Kidney (tissue), 14 donors: ENCODE measurements around the gene MSI2. TPM values are rescaled to one million over a fixed set of nuclear protein-coding genes. Genes with fewer than 3 reads are reported as not detected.

Source experiments
- DNase-seq, 5 donors: peaks; one replicate each; pipeline ENCODE4 v3.0.0-alpha.2; 2013 to 2020
- FAIRE-seq: peaks from 2 replicates; lab custom pipeline; 2012; peaks lifted over from hg19 to GRCh38; lab: Jason Lieb, UNC
- H3K27ac ChIP-seq, 2 donors: one replicate each; pipeline ENCODE4 v1.7.0; 2013; ENCODE audit warnings: low read depth in 2 of 2, low read length in 2 of 2, inconsistent platforms in 1 of 2
- H3K27me3 ChIP-seq: one replicate; pipeline ENCODE4 v1.7.1; 2013; ENCODE audit warnings: low read length, inconsistent platforms; ENCODE audit not compliant: control insufficient read depth, insufficient read depth
- H3K36me3 ChIP-seq, 3 donors: one replicate each; pipeline versions ENCODE4 v1.7.0 to v1.7.1; 2013; ENCODE audit warnings: low read length in 3 of 3, control low read depth in 1 of 3, inconsistent platforms in 1 of 3; ENCODE audit not compliant: insufficient read depth in 3 of 3, control insufficient read depth in 2 of 3
- H3K4me1 ChIP-seq, 3 donors: one replicate each; pipeline versions ENCODE4 v1.7.0 to v1.7.1; 2013; ENCODE audit warnings: low read length in 3 of 3, inconsistent platforms in 1 of 3, low read depth in 1 of 3; ENCODE audit not compliant: control insufficient read depth in 2 of 3, insufficient read depth in 2 of 3
- H3K4me3 ChIP-seq, 3 donors: one replicate each; pipeline versions ENCODE4 v1.7.0 to v1.8.1; 2013; ENCODE audit warnings: low read length in 3 of 3, control low read depth in 1 of 3, inconsistent platforms in 1 of 3
- H3K9ac ChIP-seq, 3 donors: one replicate each; pipeline versions ENCODE4 v1.7.0 to v1.7.1; 2013; ENCODE audit warnings: low read length in 3 of 3, control low read depth in 1 of 3, inconsistent platforms in 1 of 3
- H3K9me3 ChIP-seq, 3 donors: one replicate each; pipeline versions ENCODE4 v1.7.0 to v1.7.1; 2013; ENCODE audit warnings: low read length in 3 of 3, control low read depth in 1 of 3, inconsistent platforms in 1 of 3; ENCODE audit not compliant: control insufficient read depth in 2 of 3, insufficient read depth in 1 of 3
- intact Hi-C: fragments of 100-400 bp; cut with DNase I; formaldehyde crosslinking; loops from one replicate; pipeline ENCODE4 v1.11.1; 2022
- polyA plus RNA-seq: library from polyadenylated mRNA; stranded (reverse); fragments of 350-450 nt; fragmentation: Illumina TruSeq; extraction: RNeasy Lipid Tissue Mini Kit (QIAGEN cat#74804); gene quantifications from one replicate; pipeline ENCODE4 v1.2.3, GENCODE V29; 2014; ENCODE audit warnings: low read depth, low replicate concordance; ENCODE audit not compliant: insufficient read depth
- total RNA-seq: library from RNA; stranded (reverse); fragmentation: NEBNext Ultra II Directional; extraction: Animal tissue kit (Norgen Biotek cat#: 25700); gene quantifications from one replicate; pipeline ENCODE4 v1.2.1, GENCODE V29; 2021
- TF ChIP-seq, protein P1 (sequence below): IDR thresholded peaks from 3 replicates; pipeline ENCODE4 v1.5.1; 2012; ENCODE audit warnings: mild to moderate bottlenecking, moderate library complexity, borderline replicate concordance; ENCODE audit not compliant: insufficient read depth; ENCODE audit errors: extremely low read depth
- donor health status: control.
- donor health status: control.
- donor health status: control.
- donor health status: control.
- donor health status: control.
- donor health status: DM: yes; HTN: yes; CAD: no.
- donor health status: Normal renal cell carcinoma (clear cell type).

Gene MSI2
- total and polyA plus RNA-seq, 2 donors from 2014 or later: 69.2 to 151 TPM

GRCh38 chr17:57377094-57377493, 120.8 kb downstream of the MSI2 start:
- Histone ChIP-seq H3K36me3 (no peaks in the 10 kb centered on the region), H3K9ac (no peak overlapping the region), H3K4me1 (peaks cover 0 to 24% (median 12%) of the 10 kb centered on the region in 3 donors), H3K4me3 (no peak overlapping the region), H3K27ac (no peak overlapping the region), H3K9me3 (peaks cover 0 to 8% (median 0%) of the 10 kb centered on the region in 3 donors), H3K27me3 (no peaks in the 10 kb centered on the region)
- TF ChIP-seq, protein P1, sequence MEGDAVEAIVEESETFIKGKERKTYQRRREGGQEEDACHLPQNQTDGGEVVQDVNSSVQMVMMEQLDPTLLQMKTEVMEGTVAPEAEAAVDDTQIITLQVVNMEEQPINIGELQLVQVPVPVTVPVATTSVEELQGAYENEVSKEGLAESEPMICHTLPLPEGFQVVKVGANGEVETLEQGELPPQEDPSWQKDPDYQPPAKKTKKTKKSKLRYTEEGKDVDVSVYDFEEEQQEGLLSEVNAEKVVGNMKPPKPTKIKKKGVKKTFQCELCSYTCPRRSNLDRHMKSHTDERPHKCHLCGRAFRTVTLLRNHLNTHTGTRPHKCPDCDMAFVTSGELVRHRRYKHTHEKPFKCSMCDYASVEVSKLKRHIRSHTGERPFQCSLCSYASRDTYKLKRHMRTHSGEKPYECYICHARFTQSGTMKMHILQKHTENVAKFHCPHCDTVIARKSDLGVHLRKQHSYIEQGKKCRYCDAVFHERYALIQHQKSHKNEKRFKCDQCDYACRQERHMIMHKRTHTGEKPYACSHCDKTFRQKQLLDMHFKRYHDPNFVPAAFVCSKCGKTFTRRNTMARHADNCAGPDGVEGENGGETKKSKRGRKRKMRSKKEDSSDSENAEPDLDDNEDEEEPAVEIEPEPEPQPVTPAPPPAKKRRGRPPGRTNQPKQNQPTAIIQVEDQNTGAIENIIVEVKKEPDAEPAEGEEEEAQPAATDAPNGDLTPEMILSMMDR: no peak
- no peak for FAIRE-seq
- DNase-seq: no peak
- intact Hi-C loops: no loop called here

GRCh38 chr17:57379237-57379894, 123.0 kb downstream of the MSI2 start:
- Histone ChIP-seq H3K27ac (no peak overlapping the region), H3K9ac (no peak overlapping the region), H3K4me3 (no peak overlapping the region), H3K9me3 (peaks cover 0 to 4% (median 0%) of the 10 kb centered on the region in 3 donors), H3K4me1 (peaks cover 0 to 16% (median 10%) of the 10 kb centered on the region in 3 donors), H3K27me3 (no peaks in the 10 kb centered on the region), H3K36me3 (no peaks in the 10 kb centered on the region)
- TF ChIP-seq, protein P1: no peak
- intact Hi-C loops: no loop called here
- FAIRE-seq (no peak), DNase-seq (peak in 3 of 5 donors; percentile 49 to 89 (median 75))

DNA sequence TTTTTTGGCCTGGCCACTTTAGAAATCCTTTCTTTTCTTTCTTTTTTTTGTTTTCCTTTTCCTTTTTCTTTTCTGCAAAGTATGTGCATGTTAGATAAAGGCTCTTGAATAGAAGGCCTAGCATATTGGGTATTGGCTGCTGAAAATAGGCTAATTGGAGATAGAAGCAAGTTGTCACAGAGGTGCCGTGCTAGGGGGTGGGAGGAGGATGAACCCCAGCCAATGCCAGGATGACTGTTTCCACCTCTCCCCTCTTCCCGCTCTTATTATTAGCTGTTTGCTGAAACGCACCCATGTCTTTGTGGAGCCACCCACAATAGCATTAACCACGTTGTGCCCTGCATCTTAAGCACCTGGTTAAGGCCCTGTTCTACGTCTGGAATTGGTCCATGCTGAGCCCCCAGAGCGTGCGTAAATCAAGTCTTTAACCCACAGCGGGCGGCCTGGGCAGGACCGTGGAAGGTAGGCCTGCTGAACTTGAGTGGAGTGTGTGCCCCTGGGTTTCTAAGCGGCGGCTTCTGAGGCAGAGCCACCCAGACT, 123.6 kb downstream of the MSI2 start:
- TF ChIP-seq, protein P1: no peak
- H3K27ac ChIP-seq: no peak overlapping the region
- no peak overlapping the region for H3K4me3 ChIP-seq
- H3K36me3 ChIP-seq: no peaks in the 10 kb centered on the region
- peaks cover 0 to 16% (median 10%) of the 10 kb centered on the region in 3 donors for H3K4me1 ChIP-seq
- intact Hi-C loops: no loop called here
- H3K27me3 ChIP-seq: no peaks in the 10 kb centered on the region
- DNase-seq: no peak
- H3K9ac ChIP-seq: no peak overlapping the region
- FAIRE-seq: no peak
- H3K9me3 ChIP-seq: peaks cover 0 to 6% (median 0%) of the 10 kb centered on the region in 3 donors
